ENCODE results near the gene GJC2.

DNA sequence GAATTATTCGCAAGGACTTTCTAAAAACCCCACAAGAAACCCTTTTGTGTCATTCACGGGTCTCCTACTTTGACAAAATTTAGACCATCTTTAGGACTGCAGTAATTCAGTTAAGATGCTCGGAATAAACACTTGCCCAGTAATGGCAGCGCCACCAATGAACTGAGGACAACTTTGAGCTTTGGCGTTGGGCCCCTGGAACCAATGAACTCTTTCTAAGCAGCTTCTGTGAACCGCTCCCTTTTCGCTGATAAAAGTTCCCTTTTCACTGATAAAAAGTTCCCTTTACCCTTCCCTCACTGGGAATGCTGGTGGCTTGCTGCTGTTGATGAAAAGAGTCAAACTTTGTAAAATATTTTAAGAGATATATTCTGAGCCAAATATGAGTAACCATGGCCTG, 39.2 kb upstream of the GJC2 start:
- TF ChIP-seq POLR2A (IDR thresholded peaks at IDR 0.05): no peak
- TF ChIP-seq, protein P1, sequence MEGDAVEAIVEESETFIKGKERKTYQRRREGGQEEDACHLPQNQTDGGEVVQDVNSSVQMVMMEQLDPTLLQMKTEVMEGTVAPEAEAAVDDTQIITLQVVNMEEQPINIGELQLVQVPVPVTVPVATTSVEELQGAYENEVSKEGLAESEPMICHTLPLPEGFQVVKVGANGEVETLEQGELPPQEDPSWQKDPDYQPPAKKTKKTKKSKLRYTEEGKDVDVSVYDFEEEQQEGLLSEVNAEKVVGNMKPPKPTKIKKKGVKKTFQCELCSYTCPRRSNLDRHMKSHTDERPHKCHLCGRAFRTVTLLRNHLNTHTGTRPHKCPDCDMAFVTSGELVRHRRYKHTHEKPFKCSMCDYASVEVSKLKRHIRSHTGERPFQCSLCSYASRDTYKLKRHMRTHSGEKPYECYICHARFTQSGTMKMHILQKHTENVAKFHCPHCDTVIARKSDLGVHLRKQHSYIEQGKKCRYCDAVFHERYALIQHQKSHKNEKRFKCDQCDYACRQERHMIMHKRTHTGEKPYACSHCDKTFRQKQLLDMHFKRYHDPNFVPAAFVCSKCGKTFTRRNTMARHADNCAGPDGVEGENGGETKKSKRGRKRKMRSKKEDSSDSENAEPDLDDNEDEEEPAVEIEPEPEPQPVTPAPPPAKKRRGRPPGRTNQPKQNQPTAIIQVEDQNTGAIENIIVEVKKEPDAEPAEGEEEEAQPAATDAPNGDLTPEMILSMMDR (IDR thresholded peaks at IDR 0.05): no peak

Data from Peyer's patch (tissue), 4 donors.